ENCODE data around the gene NSUN5.
"Not testable (repeated sequence)": the region's sequence is repeated elsewhere in the genome, so short reads cannot be mapped to it uniquely, and the experiment has no call there.

The NSUN5 gene

GRCh38 chr7:73324081-73324845 lies 15.6 kb upstream of the NSUN5 start:
- not testable (repeated sequence) for DNase-seq

GRCh38 chr7:73323434-73324080 lies 14.9 kb upstream of the NSUN5 start:
- not testable (repeated sequence) for DNase-seq

GRCh38 chr7:73320009-73320408 lies 11.4 kb upstream of the NSUN5 start:
- not testable (repeated sequence) for DNase-seq

- not testable (repeated sequence) for DNase-seq
Observed at GRCh38 chr7:73319541-73319940, 10.9 kb upstream of the NSUN5 start.

GRCh38 chr7:73318656-73319204 lies 10.1 kb upstream of the NSUN5 start:
- DNase-seq = not testable (repeated sequence)

GRCh38 chr7:73316521-73316920 lies 7.9 kb upstream of the NSUN5 start:
- DNase-seq = no peak

GRCh38 chr7:73314271-73314670 lies 5.6 kb upstream of the NSUN5 start:
- no peak for DNase-seq

- no peak for DNase-seq
Observed at GRCh38 chr7:73313521-73313906, 4.9 kb upstream of the NSUN5 start.

- no peak for DNase-seq
Observed at GRCh38 chr7:73312831-73313520, 4.3 kb upstream of the NSUN5 start.

GRCh38 chr7:73311421-73311820 lies 2.8 kb upstream of the NSUN5 start:
- not testable (repeated sequence) for DNase-seq

- no peak for DNase-seq
Observed at GRCh38 chr7:73308074-73308664, 457 bp downstream of the NSUN5 start.

GRCh38 chr7:73307436-73307835 lies 1.2 kb downstream of the NSUN5 start:
- no peak for DNase-seq

GRCh38 chr7:73304612-73305387 lies 3.8 kb downstream of the NSUN5 start:
- DNase-seq = not testable (repeated sequence)

GRCh38 chr7:73304071-73304470 lies 4.6 kb downstream of the NSUN5 start:
- no peak for DNase-seq

- no peak for DNase-seq
Observed at GRCh38 chr7:73303546-73303945, 5.1 kb downstream of the NSUN5 start.

- DNase-seq = not testable (repeated sequence)
Observed at GRCh38 chr7:73302846-73303245, 5.8 kb downstream of the NSUN5 start.

- not testable (repeated sequence) for DNase-seq
Observed at GRCh38 chr7:73301108-73301507, 7.5 kb downstream of the NSUN5 start.

GRCh38 chr7:73299812-73300211 lies 8.8 kb downstream of the NSUN5 start:
- not testable (repeated sequence) for DNase-seq

GRCh38 chr7:73297706-73298105 lies 10.9 kb downstream of the NSUN5 start:
- DNase-seq = not testable (repeated sequence)

- DNase-seq = not testable (repeated sequence)
Observed at GRCh38 chr7:73297235-73297634, 11.4 kb downstream of the NSUN5 start.

- not testable (repeated sequence) for DNase-seq
Observed at GRCh38 chr7:73277210-73277609, 31.4 kb downstream of the NSUN5 start.

GRCh38 chr7:73267813-73268212 lies 40.8 kb downstream of the NSUN5 start:
- DNase-seq = not testable (repeated sequence)

Measured in NK-92 treated with Interleukin-12 subunit alpha and Interleukin-12 subunit beta, amount 100 ng/mL, for 24 hours (cell line).